Gastrocnemius medialis (tissue), 4 donors: ENCODE data around the gene XPO6. TPM values are rescaled to one million over a fixed set of nuclear protein-coding genes. Genes with fewer than 3 reads are reported as not detected.
"Not testable (repeated sequence)": the region's sequence is repeated elsewhere in the genome, so short reads cannot be mapped to it uniquely, and the experiment has no call there.

Source experiments
- ATAC-seq, 2 donors: fragments of 150-250 bp; one replicate each; pipeline ENCODE4 v1.9.1; 2016
- DNase-seq, 2 donors: peaks; one replicate each; pipeline ENCODE4 v3.0.0-alpha.2; 2019
- H3K27ac ChIP-seq, 4 donors: fragments of 200-600 bp; sonication (generic); 1 replicate in 1 of 4; 2 replicates in 3 of 4; pipeline ENCODE4 v1.5.1; 2016 to 2018; ENCODE audit warnings: mild to moderate bottlenecking in 2 of 4, moderate library complexity in 1 of 4
- H3K27me3 ChIP-seq, 3 donors: fragments of 200-600 bp; sonication (generic) in 2 of 3; 1 replicate in 1 of 3; 2 replicates in 2 of 3; pipeline versions ENCODE4 v1.5.1 to v1.6.0; 2016 to 2019; ENCODE audit warnings: mild to moderate bottlenecking in 1 of 3, moderate library complexity in 1 of 3
- H3K36me3 ChIP-seq, 2 donors: fragments of 200-600 bp; sonication (generic) in 1 of 2; one replicate each; pipeline ENCODE4 v1.5.1; 2017 to 2018
- H3K4me1 ChIP-seq, 2 donors: fragments of 200-600 bp; sonication (generic) in 1 of 2; one replicate each; pipeline ENCODE4 v1.5.1; 2016 to 2017; ENCODE audit warnings: mild to moderate bottlenecking in 2 of 2
- H3K4me3 ChIP-seq, 4 donors: fragments of 200-600 bp; sonication (generic) in 3 of 4; 1 replicate in 1 of 4; 2 replicates in 3 of 4; pipeline ENCODE4 v1.5.1; 2016 to 2019; ENCODE audit warnings: mild to moderate bottlenecking in 2 of 4
- H3K9me3 ChIP-seq, 3 donors: fragments of 200-600 bp; sonication (generic) in 2 of 3; 1 replicate in 1 of 3; 2 replicates in 2 of 3; pipeline ENCODE4 v1.5.1; 2016 to 2019
- CTCF ChIP-seq, 5 experiments: fragments of 450-650 bp in 3 of 5; fragments of 200-600 bp in 2 of 5; sonication (generic) in 2 of 5; IDR thresholded peaks in 4 of 5; conservative IDR thresholded peaks in 1 of 5; 1 replicate in 4 of 5; 2 replicates in 1 of 5; pipeline ENCODE4 v1.5.1; 2016 to 2019; ENCODE audit warnings: antibody characterized with exemption in 5 of 5, mild to moderate bottlenecking in 3 of 5, moderate library complexity in 3 of 5
- POLR2A ChIP-seq, 2 donors: fragments of 450-650 bp; IDR thresholded peaks; one replicate each; pipeline ENCODE4 v1.6.1; 2017; ENCODE audit warnings: antibody characterized with exemption in 2 of 2, mild to moderate bottlenecking in 2 of 2, moderate library complexity in 2 of 2
- in situ Hi-C, 4 donors: fragments of 200-750 bp; cut with MboI; loops; one replicate each; pipeline versions ENCODE4 v1.15.0 to v1.8.0; 2017; ENCODE audit warnings: low sequenced_read_pairs in 4 of 4
- intact Hi-C: fragments of 100-400 bp; cut with DNase I; formaldehyde crosslinking; loops from one replicate; pipeline ENCODE4 v1.15.1; 2023; ENCODE audit warnings: low total_unique reads
- total RNA-seq, 4 donors: library from RNA; depleted of rRNA; stranded (reverse); fragments of >200 nt; gene quantifications; one replicate each; pipeline versions ENCODE4 v1.1.0 to v1.2.3, GENCODE V29; 2016

XPO6 gene
- total RNA-seq, 4 donors from 2014 or later: 20.9 to 40.1 (median 29.6) TPM

GRCh38 chr16:28258567-28258966 lies 46.8 kb upstream of the XPO6 start:
- ATAC-seq: peak; percentile 69 to 80
- H3K27ac ChIP-seq: peak overlapping the region; percentile 93 to 98 (median 96)

DNA sequence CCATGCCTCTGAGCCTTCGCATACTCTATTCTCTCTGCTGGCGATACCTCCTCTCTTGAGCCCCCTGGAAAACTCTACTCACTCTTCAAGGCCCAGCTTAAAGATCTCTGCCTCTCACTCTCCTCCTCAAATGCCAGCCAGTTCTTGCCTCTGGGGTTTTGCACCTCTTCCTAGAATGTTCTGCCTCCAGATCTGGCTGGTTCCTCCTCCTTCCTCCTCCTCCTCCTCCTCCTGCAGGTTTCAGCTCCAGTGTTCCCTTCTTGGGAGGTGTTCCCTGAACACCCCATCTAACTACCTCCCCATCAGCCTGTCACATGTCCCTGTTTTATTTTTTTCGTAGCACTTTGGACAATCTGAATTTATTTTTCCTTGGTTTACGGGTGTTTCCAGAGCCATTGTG lies 45.5 kb upstream of the XPO6 start:
- in situ Hi-C loops: no loop called here
- no peak overlapping the region for H3K4me3 ChIP-seq
- H3K36me3 ChIP-seq: no peaks in the 10 kb centered on the region
- TF ChIP-seq CTCF (IDR thresholded peaks at IDR 0.05 in 4 of 5, conservative IDR thresholded peaks at IDR 0.05 in 1 of 5) (no peak), POLR2A (IDR thresholded peaks at IDR 0.05) (no peak)
- intact Hi-C loops: no loop called here
- no peaks in the 10 kb centered on the region for H3K27me3 ChIP-seq
- no peaks in the 10 kb centered on the region for H3K9me3 ChIP-seq
- H3K27ac ChIP-seq: peak overlapping the region in 1 of 4 donors; percentile 98
- ATAC-seq (no peak), DNase-seq (no peak)
- peaks cover 22 to 29% of the 10 kb centered on the region in 2 donors for H3K4me1 ChIP-seq

More at GRCh38 chr16:28258567-28258966, 46.8 kb upstream of the XPO6 start:
- Histone ChIP-seq H3K27me3 (no peaks in the 10 kb centered on the region), H3K9me3 (no peaks in the 10 kb centered on the region), H3K4me1 (peaks cover 35 to 42% of the 10 kb centered on the region in 2 donors), H3K36me3 (no peaks in the 10 kb centered on the region), H3K4me3 (peak overlapping the region; percentile 58 to 68 (median 61))
- in situ Hi-C loops: no loop called here
- peak; percentile 77 to 96 for DNase-seq
- intact Hi-C loops: loop anchor here (1.0 kb wide), 1 partner anchor 46 kb away; no protein-coding TSS in a partner anchor
- TF ChIP-seq POLR2A (IDR thresholded peaks at IDR 0.05): peak; percentile 85 to 90
- TF ChIP-seq CTCF (IDR thresholded peaks at IDR 0.05 in 4 of 5, conservative IDR thresholded peaks at IDR 0.05 in 1 of 5): no peak

GRCh38 chr16:28255838-28256237 lies 44.1 kb upstream of the XPO6 start:
- Histone ChIP-seq H3K36me3 (no peaks in the 10 kb centered on the region), H3K4me1 (peaks cover 11 to 22% of the 10 kb centered on the region in 2 donors), H3K27me3 (no peaks in the 10 kb centered on the region), H3K4me3 (no peak overlapping the region), H3K9me3 (no peaks in the 10 kb centered on the region), H3K27ac (no peak overlapping the region)
- in situ Hi-C loops (no loop called here), intact Hi-C loops (no loop called here)
- TF ChIP-seq CTCF (IDR thresholded peaks at IDR 0.05 in 4 of 5, conservative IDR thresholded peaks at IDR 0.05 in 1 of 5) (no peak), POLR2A (IDR thresholded peaks at IDR 0.05) (no peak)
- DNase-seq: no peak
- ATAC-seq: no peak

DNA sequence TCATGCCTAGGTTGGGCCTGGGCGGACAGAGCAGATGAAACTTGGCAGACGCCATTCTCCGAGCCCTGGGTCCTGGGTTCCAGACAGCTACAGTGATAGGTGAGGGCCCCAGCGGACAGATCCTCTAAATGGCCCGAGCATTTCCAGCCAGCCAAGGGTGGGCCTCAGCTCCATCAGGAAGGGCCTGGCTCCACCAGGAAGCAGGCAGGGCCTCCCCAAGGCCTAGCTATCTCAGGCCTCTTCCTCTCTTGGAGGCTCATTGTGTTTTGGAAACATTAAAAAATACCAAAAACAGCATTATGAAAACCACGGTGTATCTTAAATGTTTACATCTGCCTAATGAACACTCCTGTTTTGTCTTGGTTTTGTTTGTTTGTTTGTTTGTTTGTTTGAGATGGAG lies 42.4 kb upstream of the XPO6 start:
- H3K36me3 ChIP-seq: no peaks in the 10 kb centered on the region
- DNase-seq (no peak), ATAC-seq (no peak)
- H3K27ac ChIP-seq: no peak overlapping the region
- no peaks in the 10 kb centered on the region for H3K9me3 ChIP-seq
- H3K4me3 ChIP-seq: no peak overlapping the region
- intact Hi-C loops (no loop called here), in situ Hi-C loops (no loop called here)
- H3K4me1 ChIP-seq: peaks cover 0 to 9% of the 10 kb centered on the region in 2 donors
- no peaks in the 10 kb centered on the region for H3K27me3 ChIP-seq
- TF ChIP-seq POLR2A (IDR thresholded peaks at IDR 0.05) (no peak), CTCF (IDR thresholded peaks at IDR 0.05 in 4 of 5, conservative IDR thresholded peaks at IDR 0.05 in 1 of 5) (no peak)

GRCh38 chr16:28250999-28251398 lies 39.2 kb upstream of the XPO6 start:
- ATAC-seq: no peak
- Histone ChIP-seq H3K27ac (no peak overlapping the region), H3K4me3 (no peak overlapping the region), H3K9me3 (no peaks in the 10 kb centered on the region), H3K27me3 (no peaks in the 10 kb centered on the region), H3K4me1 (no peaks in the 10 kb centered on the region), H3K36me3 (no peaks in the 10 kb centered on the region)
- no peak for DNase-seq
- intact Hi-C loops: no loop called here
- in situ Hi-C loops: no loop called here
- TF ChIP-seq CTCF (IDR thresholded peaks at IDR 0.05 in 4 of 5, conservative IDR thresholded peaks at IDR 0.05 in 1 of 5) (no peak), POLR2A (IDR thresholded peaks at IDR 0.05) (no peak)

- in situ Hi-C loops: loop anchor here in 1 of 4 donors (25.0 kb wide), 1 partner anchor 112 kb away; no protein-coding TSS in a partner anchor
- H3K27ac ChIP-seq, H3K4me1 ChIP-seq, H3K4me3 ChIP-seq, intact Hi-C loops, DNase-seq, ATAC-seq, H3K36me3 ChIP-seq, H3K27me3 ChIP-seq, H3K9me3 ChIP-seq: not testable (repeated sequence)
Observed at GRCh38 chr16:28249483-28249882, 37.7 kb upstream of the XPO6 start.
